Suprapubic skin (tissue), 4 donors: ENCODE results near the gene VPS37B. TPM values are rescaled to one million over a fixed set of nuclear protein-coding genes. Genes with fewer than 3 reads are reported as not detected.

Source experiments
- DNase-seq, 2 donors: peaks; one replicate each; pipeline ENCODE4 v3.0.0-alpha.2; 2019; ENCODE audit warnings: low spot score in 2 of 2
- H3K27ac ChIP-seq: fragments of 200-600 bp; sonication (generic); one replicate; pipeline ENCODE4 v1.5.1; 2019
- H3K27me3 ChIP-seq: fragments of 200-600 bp; sonication (generic); one replicate; pipeline ENCODE4 v1.5.1; 2019
- H3K36me3 ChIP-seq: fragments of 200-600 bp; sonication (generic); one replicate; pipeline ENCODE4 v1.5.1; 2019
- H3K4me1 ChIP-seq: fragments of 200-600 bp; sonication (generic); one replicate; pipeline ENCODE4 v1.5.1; 2019
- H3K4me3 ChIP-seq: fragments of 200-600 bp; sonication (generic); one replicate; pipeline ENCODE4 v1.5.1; 2019; ENCODE audit warnings: mild to moderate bottlenecking
- H3K9me3 ChIP-seq: fragments of 200-600 bp; sonication (generic); one replicate; pipeline ENCODE4 v1.5.1; 2019
- CTCF ChIP-seq, 2 donors: fragments of 200-600 bp in 1 of 2; fragments of 450-650 bp in 1 of 2; sonication (generic) in 1 of 2; IDR thresholded peaks; one replicate each; pipeline ENCODE4 v1.5.1; 2016 to 2019; ENCODE audit warnings: antibody characterized with exemption in 2 of 2, mild to moderate bottlenecking in 1 of 2, moderate library complexity in 1 of 2
- EP300 ChIP-seq: sonication (generic); formaldehyde crosslinking; IDR thresholded peaks from one replicate; pipeline ENCODE4 v1.6.1; 2017; ENCODE audit warnings: antibody characterized with exemption
- POLR2A ChIP-seq, 2 donors: fragments of 450-650 bp; IDR thresholded peaks; one replicate each; pipeline ENCODE4 v1.6.1; 2017; ENCODE audit warnings: antibody characterized with exemption in 2 of 2, mild to moderate bottlenecking in 2 of 2, moderate library complexity in 2 of 2
- POLR2AphosphoS5 ChIP-seq, 3 donors: sonication (generic); formaldehyde crosslinking; IDR thresholded peaks; one replicate each; pipeline ENCODE4 v1.6.1; 2017; ENCODE audit warnings: antibody characterized with exemption in 3 of 3
- WGBS: methylation state at CpG from one replicate; pipeline ENCODE4 v1.1.5; 2018; 5-methylcytosine and 5-hydroxymethylcytosine counted together
- total RNA-seq, 4 donors: library from RNA; depleted of rRNA; stranded (reverse); fragments of >200 nt; gene quantifications; one replicate each; pipeline ENCODE4 v1.1.0, GENCODE V29; 2016

The VPS37B gene
- total RNA-seq, 4 donors from 2014 or later = 42.0 to 67.1 (median 63.0) TPM

- DNase-seq = peak; percentile 74 to 87
- Histone ChIP-seq H3K27me3 (no peaks in the 10 kb centered on the region), H3K36me3 (no peaks in the 10 kb centered on the region)
Observed at GRCh38 chr12:122834104-122834920, 61.6 kb downstream of the VPS37B start.

GRCh38 chr12:122830517-122831214 is 65.3 kb downstream of the VPS37B start:
- peaks cover 22% of the 10 kb centered on the region for H3K4me1 ChIP-seq
- no peak overlapping the region for H3K4me3 ChIP-seq
- peak in 1 of 2 donors; percentile 70 for DNase-seq
- H3K27me3 ChIP-seq = no peaks in the 10 kb centered on the region
- 56% methylated on average over 7 of the region's 7 CpGs for WGBS
- no peaks in the 10 kb centered on the region for H3K36me3 ChIP-seq
- peak in 1 of 3 donors; percentile 36 for TF ChIP-seq POLR2AphosphoS5 (IDR thresholded peaks at IDR 0.05)
- no peak for TF ChIP-seq CTCF (IDR thresholded peaks at IDR 0.05)
- TF ChIP-seq POLR2A (IDR thresholded peaks at IDR 0.05) = no peak
- no peaks in the 10 kb centered on the region for H3K9me3 ChIP-seq
- H3K27ac ChIP-seq = no peak overlapping the region

More at GRCh38 chr12:122834104-122834920, 61.6 kb downstream of the VPS37B start:
- Histone ChIP-seq H3K27ac (peak overlapping the region; percentile 95), H3K4me1 (peaks cover 37% of the 10 kb centered on the region), H3K4me3 (peak overlapping the region; percentile 88), H3K9me3 (no peaks in the 10 kb centered on the region)
- 15% methylated on average over 21 of the region's 21 CpGs for WGBS
- TF ChIP-seq POLR2A (IDR thresholded peaks at IDR 0.05) (no peak), CTCF (IDR thresholded peaks at IDR 0.05) (no peak), POLR2AphosphoS5 (IDR thresholded peaks at IDR 0.05) (no peak), EP300 (no peak)

GRCh38 chr12:122827258-122827657 is 68.7 kb downstream of the VPS37B start:
- Histone ChIP-seq H3K27ac (no peak overlapping the region), H3K4me3 (no peak overlapping the region), H3K4me1 (peaks cover 10% of the 10 kb centered on the region), H3K36me3 (no peaks in the 10 kb centered on the region), H3K9me3 (no peaks in the 10 kb centered on the region), H3K27me3 (no peaks in the 10 kb centered on the region)
- 40% methylated on average over 5 of the region's 5 CpGs for WGBS
- TF ChIP-seq POLR2AphosphoS5 (IDR thresholded peaks at IDR 0.05) (no peak), CTCF (IDR thresholded peaks at IDR 0.05) (no peak), EP300 (no peak), POLR2A (IDR thresholded peaks at IDR 0.05) (no peak)
- DNase-seq = no peak

GRCh38 chr12:122825773-122826724 is 69.9 kb downstream of the VPS37B start:
- peak overlapping the region; percentile 23 for H3K4me3 ChIP-seq
- no peaks in the 10 kb centered on the region for H3K36me3 ChIP-seq
- WGBS = 24% methylated on average over 22 of the region's 22 CpGs
- H3K4me1 ChIP-seq = peaks cover 10% of the 10 kb centered on the region
- H3K27me3 ChIP-seq = no peaks in the 10 kb centered on the region
- DNase-seq = no peak
- TF ChIP-seq POLR2AphosphoS5 (IDR thresholded peaks at IDR 0.05) (no peak), CTCF (IDR thresholded peaks at IDR 0.05) (no peak), EP300 (no peak), POLR2A (IDR thresholded peaks at IDR 0.05) (no peak)
- H3K9me3 ChIP-seq = no peaks in the 10 kb centered on the region
- H3K27ac ChIP-seq = no peak overlapping the region
